ENCODE results near the gene EPS8L1.

The EPS8L1 gene

DNA sequence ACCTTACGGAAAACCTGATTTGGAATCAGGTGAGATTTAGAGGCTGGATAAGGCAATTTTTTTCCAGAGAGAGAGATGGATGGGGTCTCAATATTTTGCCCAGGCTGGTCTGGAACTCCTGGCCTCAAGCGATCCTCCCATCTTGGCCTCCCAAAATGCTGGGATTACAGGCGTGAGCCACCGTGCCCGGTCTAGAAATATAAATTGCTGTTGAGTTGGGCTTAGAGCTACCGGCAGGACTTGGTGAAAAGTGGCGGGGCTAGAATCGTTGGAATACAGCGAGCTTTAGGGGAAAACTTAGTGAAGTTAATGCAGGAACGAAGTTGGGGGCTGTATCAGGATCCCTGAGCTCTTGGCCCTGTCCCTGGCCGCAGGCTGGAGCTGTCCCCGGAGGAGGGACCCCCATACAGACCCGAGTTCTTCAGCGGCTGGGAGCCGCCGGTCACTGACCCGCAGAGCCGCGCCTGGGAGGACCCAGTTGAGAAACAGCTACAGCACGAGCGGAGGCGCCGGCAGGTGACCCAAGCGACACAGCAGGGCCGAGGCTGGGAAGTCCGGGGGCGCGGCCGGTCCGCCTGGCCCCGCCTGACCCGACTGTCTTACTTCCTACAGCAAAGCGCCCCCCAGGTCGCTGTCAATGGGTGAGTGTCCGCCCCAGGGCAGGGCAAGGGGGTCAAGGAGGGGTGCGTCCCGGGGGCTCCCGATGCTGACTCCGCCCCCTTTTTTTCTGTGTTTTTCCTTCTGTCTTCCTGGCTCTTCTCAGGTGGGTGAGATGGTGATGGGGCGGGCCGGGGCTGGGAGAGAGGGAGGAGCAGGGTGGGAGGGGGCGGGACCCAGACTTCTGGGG is 7.6 kb downstream of the EPS8L1 start:
- no peak for TF ChIP-seq CREB1 (IDR thresholded peaks at IDR 0.05; ENCODE audit: low read depth)
- TF ChIP-seq ZBTB7A (IDR thresholded peaks at IDR 0.05; ENCODE audit: low read depth): no peak
- TF ChIP-seq EP300 (IDR thresholded peaks at IDR 0.05; ENCODE audit: borderline replicate concordance): no peak
- TF ChIP-seq RAD21 (IDR thresholded peaks at IDR 0.05; ENCODE audit: low read depth): no peak
- no peak for TF ChIP-seq TAF1 (IDR thresholded peaks at IDR 0.05; ENCODE audit: low read depth)
- TF ChIP-seq YY1 (IDR thresholded peaks at IDR 0.05; ENCODE audit: low read depth): no peak
- TF ChIP-seq EGR1 (IDR thresholded peaks at IDR 0.05): no peak
- TF ChIP-seq, protein P1, sequence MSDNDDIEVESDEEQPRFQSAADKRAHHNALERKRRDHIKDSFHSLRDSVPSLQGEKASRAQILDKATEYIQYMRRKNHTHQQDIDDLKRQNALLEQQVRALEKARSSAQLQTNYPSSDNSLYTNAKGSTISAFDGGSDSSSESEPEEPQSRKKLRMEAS (IDR thresholded peaks at IDR 0.05): no peak
- no peak for TF ChIP-seq NFIC (IDR thresholded peaks at IDR 0.05)
- no peak for TF ChIP-seq FOXM1 (IDR thresholded peaks at IDR 0.05; ENCODE audit: borderline replicate concordance, low read depth)

DNA sequence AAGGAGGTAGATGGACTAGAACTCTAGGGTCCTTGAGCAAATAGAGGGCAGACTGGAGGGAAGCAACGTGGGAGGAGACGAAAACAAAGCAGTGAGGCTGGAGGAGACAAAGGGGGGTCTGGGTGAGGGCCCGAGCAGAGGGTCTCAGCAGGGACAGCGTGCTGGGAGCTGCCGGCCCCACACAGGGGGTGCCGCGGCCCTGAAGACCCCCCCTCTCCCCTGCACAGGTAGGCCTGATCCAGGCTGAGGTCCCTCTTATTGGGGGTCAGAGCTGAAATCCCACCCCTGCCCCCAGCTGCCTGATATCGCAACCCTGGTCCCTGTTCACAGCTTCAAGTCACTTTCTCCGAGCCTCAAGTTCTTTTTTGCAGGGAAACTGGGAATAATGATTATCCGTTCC is 8.7 kb downstream of the EPS8L1 start:
- no peak for TF ChIP-seq TCF12 (IDR thresholded peaks at IDR 0.05; ENCODE audit: low read depth)
- no peak for TF ChIP-seq EGR1 (IDR thresholded peaks at IDR 0.05)
- TF ChIP-seq YY1 (IDR thresholded peaks at IDR 0.05; ENCODE audit: low read depth): no peak
- TF ChIP-seq CEBPB (IDR thresholded peaks at IDR 0.05): no peak
- TF ChIP-seq TAF1 (IDR thresholded peaks at IDR 0.05; ENCODE audit: low read depth): no peak
- TF ChIP-seq, protein P1 (IDR thresholded peaks at IDR 0.05): no peak
- TF ChIP-seq, protein P2, sequence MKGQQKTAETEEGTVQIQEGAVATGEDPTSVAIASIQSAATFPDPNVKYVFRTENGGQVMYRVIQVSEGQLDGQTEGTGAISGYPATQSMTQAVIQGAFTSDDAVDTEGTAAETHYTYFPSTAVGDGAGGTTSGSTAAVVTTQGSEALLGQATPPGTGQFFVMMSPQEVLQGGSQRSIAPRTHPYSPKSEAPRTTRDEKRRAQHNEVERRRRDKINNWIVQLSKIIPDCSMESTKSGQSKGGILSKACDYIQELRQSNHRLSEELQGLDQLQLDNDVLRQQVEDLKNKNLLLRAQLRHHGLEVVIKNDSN (IDR thresholded peaks at IDR 0.05): no peak
- no peak for TF ChIP-seq ZBTB7A (IDR thresholded peaks at IDR 0.05; ENCODE audit: low read depth)
- TF ChIP-seq FOXM1 (IDR thresholded peaks at IDR 0.05; ENCODE audit: borderline replicate concordance, low read depth): no peak
- no peak for TF ChIP-seq EP300 (IDR thresholded peaks at IDR 0.05; ENCODE audit: borderline replicate concordance)
- no peak for TF ChIP-seq TEAD4 (IDR thresholded peaks at IDR 0.05)
- TF ChIP-seq, protein P3, sequence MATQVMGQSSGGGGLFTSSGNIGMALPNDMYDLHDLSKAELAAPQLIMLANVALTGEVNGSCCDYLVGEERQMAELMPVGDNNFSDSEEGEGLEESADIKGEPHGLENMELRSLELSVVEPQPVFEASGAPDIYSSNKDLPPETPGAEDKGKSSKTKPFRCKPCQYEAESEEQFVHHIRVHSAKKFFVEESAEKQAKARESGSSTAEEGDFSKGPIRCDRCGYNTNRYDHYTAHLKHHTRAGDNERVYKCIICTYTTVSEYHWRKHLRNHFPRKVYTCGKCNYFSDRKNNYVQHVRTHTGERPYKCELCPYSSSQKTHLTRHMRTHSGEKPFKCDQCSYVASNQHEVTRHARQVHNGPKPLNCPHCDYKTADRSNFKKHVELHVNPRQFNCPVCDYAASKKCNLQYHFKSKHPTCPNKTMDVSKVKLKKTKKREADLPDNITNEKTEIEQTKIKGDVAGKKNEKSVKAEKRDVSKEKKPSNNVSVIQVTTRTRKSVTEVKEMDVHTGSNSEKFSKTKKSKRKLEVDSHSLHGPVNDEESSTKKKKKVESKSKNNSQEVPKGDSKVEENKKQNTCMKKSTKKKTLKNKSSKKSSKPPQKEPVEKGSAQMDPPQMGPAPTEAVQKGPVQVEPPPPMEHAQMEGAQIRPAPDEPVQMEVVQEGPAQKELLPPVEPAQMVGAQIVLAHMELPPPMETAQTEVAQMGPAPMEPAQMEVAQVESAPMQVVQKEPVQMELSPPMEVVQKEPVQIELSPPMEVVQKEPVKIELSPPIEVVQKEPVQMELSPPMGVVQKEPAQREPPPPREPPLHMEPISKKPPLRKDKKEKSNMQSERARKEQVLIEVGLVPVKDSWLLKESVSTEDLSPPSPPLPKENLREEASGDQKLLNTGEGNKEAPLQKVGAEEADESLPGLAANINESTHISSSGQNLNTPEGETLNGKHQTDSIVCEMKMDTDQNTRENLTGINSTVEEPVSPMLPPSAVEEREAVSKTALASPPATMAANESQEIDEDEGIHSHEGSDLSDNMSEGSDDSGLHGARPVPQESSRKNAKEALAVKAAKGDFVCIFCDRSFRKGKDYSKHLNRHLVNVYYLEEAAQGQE (IDR thresholded peaks at IDR 0.05; ENCODE audit: low read depth): no peak
- TF ChIP-seq NFIC (IDR thresholded peaks at IDR 0.05): no peak
- no peak for TF ChIP-seq CREB1 (IDR thresholded peaks at IDR 0.05; ENCODE audit: low read depth)
- no peak for TF ChIP-seq RAD21 (IDR thresholded peaks at IDR 0.05; ENCODE audit: low read depth)

DNA sequence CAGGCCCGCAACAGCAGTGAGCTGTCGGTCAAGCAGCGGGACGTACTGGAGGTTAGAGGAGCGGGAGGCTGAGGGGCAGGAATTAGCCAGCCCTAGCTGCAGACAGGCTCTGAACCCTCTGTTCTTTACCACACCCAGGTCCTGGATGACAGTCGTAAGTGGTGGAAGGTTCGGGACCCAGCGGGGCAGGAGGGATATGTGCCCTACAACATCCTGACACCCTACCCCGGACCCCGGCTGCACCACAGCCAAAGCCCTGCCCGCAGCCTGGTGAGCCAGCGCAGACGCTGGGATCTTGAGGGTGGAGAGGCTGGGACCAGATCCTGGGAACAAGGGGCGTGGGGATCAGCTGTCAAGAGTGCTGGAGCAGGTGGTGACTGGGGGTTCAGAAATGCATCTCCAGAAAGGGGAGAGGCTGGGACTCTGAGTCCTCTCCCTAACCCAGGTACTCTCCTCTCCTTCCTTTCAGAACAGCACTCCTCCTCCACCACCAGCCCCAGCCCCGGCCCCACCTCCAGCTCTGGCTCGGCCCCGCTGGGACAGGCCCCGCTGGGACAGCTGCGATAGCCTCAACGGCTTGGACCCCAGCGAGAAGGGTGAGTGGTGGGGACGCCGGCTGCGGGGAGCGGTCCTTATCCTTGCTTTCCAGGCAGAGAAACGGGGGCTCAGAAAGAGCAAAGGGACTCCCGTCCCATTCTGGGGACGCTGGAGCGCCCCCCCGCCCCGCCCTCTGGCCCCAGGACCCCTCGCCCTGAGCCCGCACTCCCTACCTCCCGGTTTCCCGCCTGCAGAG is 10.4 kb downstream of the EPS8L1 start:
- TF ChIP-seq FOXM1 (IDR thresholded peaks at IDR 0.05; ENCODE audit: borderline replicate concordance, low read depth) (no peak), YY1 (IDR thresholded peaks at IDR 0.05; ENCODE audit: low read depth) (no peak), ZBTB7A (IDR thresholded peaks at IDR 0.05; ENCODE audit: low read depth) (no peak), NFIC (IDR thresholded peaks at IDR 0.05) (no peak), EGR1 (IDR thresholded peaks at IDR 0.05) (no peak), EP300 (IDR thresholded peaks at IDR 0.05; ENCODE audit: borderline replicate concordance) (no peak), RAD21 (IDR thresholded peaks at IDR 0.05; ENCODE audit: low read depth) (no peak), TAF1 (IDR thresholded peaks at IDR 0.05; ENCODE audit: low read depth) (no peak), TCF12 (IDR thresholded peaks at IDR 0.05; ENCODE audit: low read depth) (no peak), CREB1 (IDR thresholded peaks at IDR 0.05; ENCODE audit: low read depth) (no peak), TEAD4 (IDR thresholded peaks at IDR 0.05) (no peak), CEBPB (IDR thresholded peaks at IDR 0.05) (no peak)
- TF ChIP-seq, protein P2 (IDR thresholded peaks at IDR 0.05): no peak
- TF ChIP-seq, protein P1 (IDR thresholded peaks at IDR 0.05): no peak
- TF ChIP-seq, protein P3 (IDR thresholded peaks at IDR 0.05; ENCODE audit: low read depth): no peak

DNA sequence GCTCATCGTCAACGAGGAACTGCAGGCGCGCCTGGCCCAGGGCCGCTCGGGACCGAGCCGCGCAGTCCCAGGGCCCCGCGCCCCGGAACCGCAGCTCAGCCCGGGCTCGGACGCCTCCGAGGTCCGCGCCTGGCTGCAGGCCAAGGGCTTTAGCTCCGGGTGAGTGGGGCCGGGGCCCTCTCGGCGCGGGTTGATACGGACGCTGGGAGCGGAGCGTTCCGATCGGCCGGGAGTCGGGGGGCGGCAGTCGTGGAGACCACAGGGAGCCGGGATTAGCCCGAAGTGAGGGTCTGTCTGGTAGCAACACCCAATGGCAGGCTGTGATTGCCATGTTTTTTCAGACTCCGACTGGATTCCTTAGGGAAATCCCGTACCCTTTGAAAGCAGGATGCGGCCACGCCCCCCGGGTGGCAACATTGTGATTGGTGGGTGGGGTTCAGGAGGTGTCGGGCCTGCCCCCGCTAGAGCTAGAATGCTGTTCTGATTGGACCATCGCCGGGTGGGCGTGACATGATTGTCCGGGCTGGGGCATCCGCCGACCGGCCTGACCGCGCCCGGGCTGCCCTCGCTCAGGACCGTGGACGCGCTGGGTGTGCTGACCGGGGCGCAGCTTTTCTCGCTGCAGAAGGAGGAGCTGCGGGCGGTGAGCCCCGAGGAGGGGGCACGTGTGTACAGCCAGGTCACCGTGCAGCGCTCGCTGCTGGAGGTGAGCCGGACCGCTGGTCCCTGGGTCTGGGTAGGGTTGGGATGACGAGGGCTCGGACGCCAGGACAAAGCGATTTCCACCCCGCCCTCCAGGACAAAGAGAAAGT is 11.3 kb downstream of the EPS8L1 start:
- no peak for TF ChIP-seq EGR1 (IDR thresholded peaks at IDR 0.05)
- no peak for TF ChIP-seq RAD21 (IDR thresholded peaks at IDR 0.05; ENCODE audit: low read depth)
- no peak for TF ChIP-seq ZBTB7A (IDR thresholded peaks at IDR 0.05; ENCODE audit: low read depth)
- TF ChIP-seq NFIC (IDR thresholded peaks at IDR 0.05): no peak
- TF ChIP-seq YY1 (IDR thresholded peaks at IDR 0.05; ENCODE audit: low read depth): no peak
- TF ChIP-seq, protein P3 (IDR thresholded peaks at IDR 0.05; ENCODE audit: low read depth): no peak
- TF ChIP-seq, protein P1 (IDR thresholded peaks at IDR 0.05): no peak
- no peak for TF ChIP-seq TEAD4 (IDR thresholded peaks at IDR 0.05)
- TF ChIP-seq TAF1 (IDR thresholded peaks at IDR 0.05; ENCODE audit: low read depth): no peak
- TF ChIP-seq CEBPB (IDR thresholded peaks at IDR 0.05): no peak
- no peak for TF ChIP-seq CREB1 (IDR thresholded peaks at IDR 0.05; ENCODE audit: low read depth)
- no peak for TF ChIP-seq TCF12 (IDR thresholded peaks at IDR 0.05; ENCODE audit: low read depth)
- no peak for TF ChIP-seq FOXM1 (IDR thresholded peaks at IDR 0.05; ENCODE audit: borderline replicate concordance, low read depth)

Data from Ishikawa (cell line).